NCI-H146 (cell line): ENCODE results near the gene SPOUT1.

Experiments used
- DNase-seq: peaks from one replicate; lab custom pipeline; 2025; lab: John Stamatoyannopoulos, UW

Gene SPOUT1

DNA sequence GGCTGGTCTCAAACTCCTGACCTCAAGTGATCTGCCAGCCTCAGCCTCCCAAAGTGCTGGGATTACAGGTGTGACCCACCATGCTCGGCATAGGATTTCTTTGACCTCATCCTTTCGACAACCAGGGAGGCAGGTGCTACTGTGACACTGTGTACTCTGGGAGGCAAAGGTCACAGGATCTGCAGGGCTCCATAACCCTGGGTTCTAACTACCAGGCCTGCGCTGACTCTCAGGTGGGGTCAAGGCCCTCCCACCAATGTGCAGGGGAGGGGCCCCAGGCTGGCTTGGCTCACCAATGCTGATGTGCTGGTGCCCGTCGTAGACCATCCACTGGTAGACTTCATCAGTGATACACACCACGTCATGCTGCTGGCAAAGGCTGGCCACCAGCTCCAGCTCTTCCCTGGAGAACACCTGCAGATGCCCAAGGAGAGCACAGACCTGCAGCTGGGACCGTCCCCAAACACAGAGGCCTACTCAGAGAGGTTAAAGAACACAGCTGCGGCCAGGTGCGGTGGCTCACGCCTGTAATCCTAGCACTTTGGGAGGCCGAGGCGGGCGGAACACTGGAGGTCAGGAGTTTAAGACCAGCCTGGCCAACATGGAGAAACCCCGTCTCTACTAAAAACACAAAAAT lies 7.0 kb upstream of the SPOUT1 start:
- no peak for DNase-seq

DNA sequence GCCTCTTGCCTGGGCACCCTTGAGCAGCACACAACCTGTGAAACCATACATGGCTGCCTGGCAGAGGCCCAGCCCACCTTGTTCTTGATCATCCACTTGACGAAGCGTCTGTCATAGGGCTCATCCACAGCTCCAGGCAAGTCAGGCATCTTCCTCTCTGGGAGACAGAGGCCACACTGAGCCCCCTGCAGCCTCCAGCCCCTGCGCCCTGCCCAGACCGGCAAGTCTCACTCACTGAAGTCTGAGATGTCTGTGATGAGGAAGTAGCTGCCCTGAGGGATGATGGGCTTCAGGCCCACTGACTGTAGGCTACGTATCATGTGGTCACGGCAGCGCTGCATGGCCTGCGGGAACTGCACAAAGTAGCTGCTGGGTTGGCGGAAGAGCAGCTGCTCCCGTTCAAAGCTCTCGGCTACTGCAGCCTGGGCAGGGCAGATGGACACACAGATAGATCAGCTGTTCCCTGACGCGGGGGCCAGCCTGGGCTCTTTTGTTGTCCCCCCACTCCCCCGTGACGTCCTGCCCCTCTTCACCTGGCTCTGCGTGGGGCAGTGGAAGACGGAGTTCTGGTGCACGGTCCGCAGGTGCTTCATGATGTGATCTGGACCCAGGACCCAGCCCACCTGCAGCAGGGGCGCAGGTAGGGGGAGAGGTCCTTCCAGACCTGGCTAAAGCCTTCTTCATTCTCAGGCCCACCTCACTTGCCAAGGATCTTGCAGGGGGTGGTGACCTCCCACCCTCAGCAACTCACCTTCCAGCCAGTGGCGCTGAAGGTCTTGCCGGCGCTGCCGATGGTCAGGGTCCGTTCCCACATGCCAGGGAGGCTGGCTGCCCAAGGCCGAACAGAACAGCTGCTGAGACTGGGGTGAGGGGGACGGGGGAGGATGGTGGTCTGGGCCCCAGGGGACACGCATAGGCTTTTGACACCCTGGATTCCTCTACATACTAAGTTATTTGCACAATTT lies 5.9 kb upstream of the SPOUT1 start:
- no peak for DNase-seq

DNA sequence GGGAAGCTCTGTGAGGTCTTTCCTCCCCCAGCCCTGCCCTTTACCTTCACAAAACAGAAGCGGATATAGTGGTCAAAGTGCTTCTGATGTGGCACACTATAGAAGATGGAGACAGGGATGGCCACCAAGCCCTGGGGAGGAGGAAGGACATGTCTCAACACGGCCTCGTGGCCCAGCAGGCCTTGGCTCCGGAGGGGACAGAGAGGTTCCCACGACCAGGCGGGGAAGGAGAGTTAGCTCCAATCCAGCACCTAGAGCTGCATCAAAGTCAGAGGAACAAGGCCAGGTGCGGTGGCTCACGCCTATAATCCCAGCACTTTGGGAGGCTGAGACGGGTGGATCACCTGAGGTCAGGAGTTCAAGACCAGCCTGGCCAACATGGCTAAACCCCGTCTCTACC lies 4.1 kb upstream of the SPOUT1 start:
- no peak for DNase-seq

DNA sequence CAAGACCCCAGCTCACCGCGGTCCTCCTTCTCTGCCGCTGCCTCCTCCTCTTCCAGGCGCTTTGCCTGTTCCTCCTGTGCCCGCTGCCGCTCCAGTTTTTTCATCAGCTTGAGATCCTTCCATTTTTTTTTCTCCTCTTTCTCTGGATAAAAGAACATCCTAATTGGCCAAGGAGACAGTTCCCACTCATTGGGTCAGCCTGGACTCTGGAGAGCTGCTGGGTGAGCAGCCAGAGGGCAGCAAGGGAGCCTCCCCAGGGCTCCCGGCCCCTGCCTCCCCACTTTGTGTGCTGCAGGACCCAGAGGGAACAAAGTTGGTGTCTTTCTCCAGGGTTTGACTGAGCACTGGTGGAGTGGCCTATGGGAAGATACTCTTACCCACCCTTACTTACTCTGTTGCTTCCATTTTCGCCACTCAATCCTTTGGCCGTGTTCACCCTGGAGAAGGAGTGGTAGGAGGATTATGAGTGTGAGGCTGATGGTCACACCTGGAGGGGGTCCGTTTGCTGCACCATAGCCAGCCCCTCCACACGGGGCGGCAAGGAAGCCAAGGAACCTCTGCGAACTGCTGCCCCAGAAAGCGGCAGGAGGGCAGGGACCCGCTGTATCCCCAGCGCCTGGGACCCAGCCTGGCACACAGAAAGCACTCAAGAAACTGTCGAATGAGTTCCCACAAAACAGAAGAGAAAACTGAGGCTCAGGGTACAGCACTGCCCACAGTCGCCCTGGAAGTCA lies 708 bp downstream of the SPOUT1 start:
- DNase-seq: no peak

DNA sequence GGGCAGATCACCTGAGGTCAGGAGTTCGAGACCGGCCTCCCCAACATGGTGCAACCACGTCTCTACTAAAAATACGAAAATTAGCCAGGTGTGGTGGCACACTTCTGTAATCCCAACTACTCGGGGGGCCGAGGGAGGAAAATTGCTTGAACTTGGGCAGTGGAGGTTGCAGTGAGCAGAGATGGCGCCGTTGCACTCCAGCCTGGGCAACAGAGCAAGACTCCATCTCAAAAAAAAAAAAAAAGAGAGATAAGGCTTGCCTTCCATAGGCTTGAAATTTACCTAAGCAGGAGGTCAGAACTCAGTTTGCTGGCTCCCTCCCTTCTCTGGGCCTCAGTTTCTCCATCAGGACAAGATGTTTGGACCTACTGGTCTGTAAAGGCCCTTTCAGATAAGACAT lies 1.3 kb downstream of the SPOUT1 start:
- no peak for DNase-seq

DNA sequence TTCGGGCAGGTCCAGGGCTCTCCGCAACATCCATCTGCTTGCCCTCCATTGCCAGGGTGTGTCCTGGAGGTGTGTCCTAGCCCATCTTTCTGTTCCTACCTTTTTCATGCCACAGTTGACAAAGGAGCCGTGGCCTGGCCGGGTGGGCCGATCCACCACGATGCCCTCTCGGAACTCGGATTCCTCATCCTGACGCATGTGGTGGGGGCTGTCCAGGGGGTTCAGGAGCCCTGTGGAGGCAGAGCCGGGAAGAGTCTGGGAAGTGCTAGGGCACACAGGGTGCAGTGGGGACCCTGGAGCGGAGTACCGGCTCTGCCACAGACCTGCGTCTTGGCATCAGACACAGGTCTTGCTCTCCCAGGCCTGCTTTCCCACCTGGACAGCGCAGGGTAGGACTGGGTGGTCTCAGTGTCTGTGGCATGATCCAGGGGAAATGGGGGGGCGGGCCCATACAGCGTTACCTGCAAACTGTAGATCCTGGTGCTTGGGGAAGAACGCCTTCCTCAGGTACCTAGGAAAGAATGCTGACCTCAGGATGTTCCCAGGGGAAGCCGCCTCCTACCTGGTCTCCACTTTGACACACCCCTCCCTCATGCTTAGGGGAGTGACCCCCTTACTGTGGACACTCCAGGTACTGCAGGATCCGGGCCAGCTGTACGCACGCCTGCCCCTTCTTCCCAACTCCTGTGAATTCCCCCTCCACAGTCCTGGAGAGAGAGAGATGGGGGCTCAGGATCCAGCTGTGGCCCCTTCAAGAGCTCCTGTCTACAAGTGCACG lies 3.5 kb downstream of the SPOUT1 start:
- no peak for DNase-seq

DNA sequence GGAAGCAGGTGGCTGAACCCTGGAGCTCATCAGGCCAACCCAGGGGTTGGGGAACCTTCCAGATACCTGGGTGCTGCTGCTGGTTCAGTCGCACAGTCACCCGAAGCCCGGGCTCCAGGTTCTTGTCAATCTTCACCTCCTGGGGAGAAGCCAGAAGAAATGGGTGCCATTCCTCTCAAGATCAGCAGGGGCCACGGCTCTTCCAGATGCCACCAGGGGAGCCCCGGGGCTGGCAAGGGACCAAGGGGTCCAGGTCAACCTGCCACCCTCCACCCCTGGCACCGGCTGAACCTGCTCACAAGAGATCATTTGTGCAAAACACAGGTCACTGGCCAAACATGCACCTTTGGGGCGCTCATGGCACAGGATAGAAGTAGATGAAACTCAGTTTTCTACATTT lies 4.7 kb downstream of the SPOUT1 start:
- DNase-seq: no peak

DNA sequence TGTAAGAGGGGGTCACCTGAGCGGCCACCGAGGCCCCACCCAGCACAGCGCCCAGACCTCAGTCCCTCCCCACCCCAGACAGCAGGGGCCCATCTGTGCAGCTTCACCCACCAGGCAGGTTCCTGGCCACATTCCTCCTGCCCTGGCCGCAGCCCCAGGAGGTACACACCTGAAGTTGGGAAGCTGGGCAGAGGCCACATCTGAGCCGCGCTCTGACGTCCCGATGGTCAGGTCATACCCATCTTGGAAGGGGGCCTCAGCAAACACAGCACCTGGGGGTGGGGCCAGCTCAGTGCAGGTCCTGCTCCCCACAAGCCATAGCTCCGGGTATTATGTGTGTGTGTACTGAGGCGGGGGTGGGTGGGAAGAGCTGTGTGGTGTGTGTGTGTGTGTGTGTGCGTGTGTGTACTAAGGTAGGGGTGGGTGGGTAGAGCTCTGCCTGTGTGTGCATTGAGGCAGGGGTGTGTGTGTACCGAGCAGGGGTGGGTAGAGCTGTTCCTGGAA lies 5.6 kb downstream of the SPOUT1 start:
- DNase-seq: no peak

DNA sequence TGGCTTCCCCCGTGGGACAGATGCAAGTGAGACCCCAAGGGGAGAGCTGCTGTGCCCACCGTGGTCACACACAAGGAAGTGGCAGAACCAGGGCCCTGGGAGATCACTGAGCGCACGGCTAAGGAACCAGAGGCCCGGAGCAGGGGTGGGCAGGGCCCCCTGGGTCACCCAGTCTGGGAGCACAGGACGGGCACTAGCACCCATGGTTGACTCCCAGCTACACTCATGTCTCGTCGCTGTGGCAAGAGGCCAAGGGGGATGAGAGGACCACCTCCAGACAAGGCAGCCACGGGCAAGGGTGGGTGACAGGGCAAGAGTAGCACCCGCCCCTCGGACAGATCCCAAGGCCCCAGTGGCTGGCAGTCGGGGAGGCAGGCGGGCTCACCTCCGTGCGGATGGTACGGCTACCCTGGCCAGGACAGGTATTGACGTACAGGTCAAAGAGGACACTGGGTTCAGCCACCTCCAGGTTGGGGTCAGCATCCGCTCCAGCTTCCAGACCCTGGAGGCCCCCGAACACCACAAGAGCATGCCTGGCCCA lies 6.2 kb downstream of the SPOUT1 start:
- no peak for DNase-seq

DNA sequence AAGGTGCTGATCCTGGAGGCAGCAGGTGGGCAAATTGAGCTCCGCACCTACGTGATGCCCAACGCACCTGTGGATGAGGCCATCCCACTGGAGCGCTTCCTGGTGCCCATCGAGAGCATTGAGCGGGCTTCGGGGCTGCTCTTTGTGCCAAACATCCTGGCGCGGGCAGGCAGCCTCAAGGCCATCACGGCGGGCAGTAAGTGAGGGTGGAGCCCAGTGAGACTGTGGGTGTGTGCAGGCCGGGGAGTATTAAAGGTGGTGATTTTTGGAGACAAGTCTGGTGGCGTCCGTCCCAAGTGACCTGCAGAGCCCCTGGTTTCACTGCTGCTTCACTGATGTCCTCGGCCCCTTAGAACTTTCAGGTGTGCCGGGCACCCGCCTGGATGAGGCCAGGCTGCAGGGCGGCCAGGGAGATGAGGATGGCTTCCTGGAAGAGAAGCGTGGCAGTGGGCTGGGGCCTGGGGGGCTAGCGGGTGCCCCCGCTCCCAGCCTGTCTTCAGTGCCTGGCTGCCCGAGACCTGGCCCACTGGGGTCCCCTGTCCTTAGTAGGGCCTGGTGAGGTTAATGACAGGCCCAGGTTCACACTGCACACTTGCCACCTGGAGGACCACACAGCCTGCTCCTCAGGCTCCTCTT lies 7.1 kb downstream of the SPOUT1 start:
- DNase-seq: no peak

DNA sequence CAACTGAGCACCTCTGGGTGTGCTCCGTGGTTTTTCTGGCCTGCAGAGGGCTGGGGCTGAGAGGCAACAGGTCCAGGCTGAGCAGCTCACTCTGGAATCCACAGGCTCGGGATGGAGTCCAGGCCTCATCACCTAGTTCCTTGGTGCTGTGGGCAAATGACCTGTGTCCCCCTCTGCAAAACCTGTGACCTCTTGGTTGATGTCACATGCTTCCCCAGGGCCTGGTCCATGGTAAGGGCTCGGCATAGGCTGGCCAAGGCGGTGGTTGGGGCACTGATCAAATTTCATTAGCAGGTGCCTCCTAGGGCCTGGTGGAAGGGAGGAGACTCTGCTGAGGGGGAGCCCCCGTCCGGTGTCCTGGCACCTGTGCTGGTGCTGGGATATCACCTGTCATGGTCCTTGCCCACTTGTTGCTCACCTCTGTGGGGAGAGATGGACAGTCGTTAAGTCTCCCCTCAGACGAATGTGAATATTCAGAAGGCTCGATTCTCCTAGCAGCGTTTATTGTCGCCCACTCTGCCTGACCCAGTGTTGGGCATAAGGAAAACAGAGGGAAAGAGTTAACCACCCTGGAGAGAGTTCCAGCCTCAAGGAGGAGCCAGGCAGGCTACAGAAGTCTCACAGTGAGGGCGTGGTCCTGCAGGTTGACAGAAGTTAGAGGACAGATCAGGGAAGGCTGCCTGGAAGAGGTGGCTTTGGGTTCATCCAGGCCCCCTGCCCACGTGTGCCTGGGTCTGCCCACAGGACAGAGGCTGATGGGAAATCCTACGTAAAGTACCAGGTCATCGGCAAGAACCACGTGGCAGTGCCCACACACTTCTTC lies 7.8 kb downstream of the SPOUT1 start:
- DNase-seq: no peak

DNA sequence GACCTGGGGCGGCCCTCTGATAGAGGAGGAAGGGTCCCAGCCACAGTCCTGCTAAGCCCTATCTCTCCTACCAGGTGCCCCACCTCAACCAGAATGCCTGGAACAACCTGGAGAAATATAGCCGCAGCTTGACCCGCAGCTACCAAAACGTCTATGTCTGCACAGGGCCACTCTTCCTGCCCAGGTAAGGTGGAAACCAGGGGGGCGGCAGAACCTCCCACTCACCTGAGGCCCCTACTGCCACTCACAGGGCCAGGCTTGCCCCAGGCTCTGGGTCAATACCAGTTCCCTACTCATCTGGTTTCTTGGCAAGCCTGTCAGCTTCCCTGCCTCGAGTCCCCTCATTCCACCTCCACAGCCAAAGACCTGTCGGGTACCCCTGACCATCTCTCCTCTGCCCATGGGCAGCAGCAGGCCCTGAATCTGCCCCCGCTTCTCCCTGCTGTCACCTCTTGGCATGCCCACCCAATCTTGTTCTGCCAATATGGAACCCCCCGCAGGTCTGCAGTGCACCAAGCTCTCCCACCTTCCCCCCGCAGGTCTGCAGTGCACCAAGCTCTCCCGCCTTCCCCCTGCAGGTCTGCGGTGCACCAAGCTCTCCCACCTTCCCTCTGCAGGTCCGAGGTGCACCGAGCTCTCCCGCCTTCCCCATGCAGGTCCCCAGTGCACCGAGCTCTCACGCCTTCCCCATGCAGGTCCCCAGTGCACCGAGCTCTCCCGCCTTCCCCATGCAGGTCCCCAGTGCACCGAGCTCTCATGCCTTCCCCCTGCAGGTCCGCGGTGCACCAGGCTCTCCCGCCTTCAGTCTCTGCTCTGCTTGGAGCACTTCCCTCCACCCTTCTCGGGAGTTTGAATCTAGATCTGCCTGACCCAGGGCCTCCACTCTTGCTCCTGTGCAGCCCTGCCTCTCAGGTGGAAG lies 8.7 kb downstream of the SPOUT1 start:
- DNase-seq: no peak

DNA sequence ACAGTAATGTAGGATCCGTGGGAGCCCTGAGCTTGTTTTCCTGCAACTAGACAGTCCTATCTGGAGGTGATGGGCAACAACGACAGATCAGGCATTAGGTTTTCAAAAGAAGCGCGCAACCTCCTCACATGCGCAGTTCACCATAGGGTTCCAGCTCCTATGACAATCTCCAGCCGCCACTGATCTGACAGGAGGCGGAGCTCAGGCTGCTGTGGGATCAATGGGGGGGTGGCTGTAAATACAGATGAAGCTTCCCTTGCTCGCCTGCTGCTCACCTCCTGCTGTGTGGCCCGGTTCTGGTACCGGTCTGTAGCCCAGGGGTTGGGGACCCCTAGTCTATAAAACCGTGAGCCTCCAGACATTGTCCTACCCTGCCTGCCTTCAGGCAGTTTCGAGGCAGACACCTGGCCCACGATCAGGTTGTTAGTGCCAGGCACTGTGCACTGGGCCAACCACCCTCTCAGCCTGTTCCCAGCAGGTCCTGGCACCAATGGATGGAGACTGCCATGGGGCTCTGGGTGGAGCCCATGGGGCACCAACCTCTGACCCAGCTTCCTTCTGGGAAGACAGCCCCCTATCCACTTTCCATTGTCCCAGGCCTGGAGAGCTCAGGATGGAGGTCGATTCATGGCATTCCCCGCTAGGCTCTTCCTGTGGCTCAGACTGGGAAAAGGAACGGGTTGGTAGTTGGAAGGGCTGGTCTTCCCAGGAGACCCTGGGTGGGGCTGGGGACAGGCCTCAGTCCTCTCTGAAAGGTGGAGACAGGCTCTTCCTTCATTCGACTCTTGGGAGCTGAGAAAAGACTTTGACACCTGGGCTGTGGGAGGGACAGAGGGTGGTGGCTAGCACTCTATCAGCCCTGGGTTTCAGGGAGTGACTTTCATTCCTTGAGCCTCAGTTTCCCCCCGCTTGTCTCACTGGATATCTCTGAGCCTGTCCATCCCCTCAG lies 9.6 kb downstream of the SPOUT1 start:
- peak; percentile 9 for DNase-seq

DNA sequence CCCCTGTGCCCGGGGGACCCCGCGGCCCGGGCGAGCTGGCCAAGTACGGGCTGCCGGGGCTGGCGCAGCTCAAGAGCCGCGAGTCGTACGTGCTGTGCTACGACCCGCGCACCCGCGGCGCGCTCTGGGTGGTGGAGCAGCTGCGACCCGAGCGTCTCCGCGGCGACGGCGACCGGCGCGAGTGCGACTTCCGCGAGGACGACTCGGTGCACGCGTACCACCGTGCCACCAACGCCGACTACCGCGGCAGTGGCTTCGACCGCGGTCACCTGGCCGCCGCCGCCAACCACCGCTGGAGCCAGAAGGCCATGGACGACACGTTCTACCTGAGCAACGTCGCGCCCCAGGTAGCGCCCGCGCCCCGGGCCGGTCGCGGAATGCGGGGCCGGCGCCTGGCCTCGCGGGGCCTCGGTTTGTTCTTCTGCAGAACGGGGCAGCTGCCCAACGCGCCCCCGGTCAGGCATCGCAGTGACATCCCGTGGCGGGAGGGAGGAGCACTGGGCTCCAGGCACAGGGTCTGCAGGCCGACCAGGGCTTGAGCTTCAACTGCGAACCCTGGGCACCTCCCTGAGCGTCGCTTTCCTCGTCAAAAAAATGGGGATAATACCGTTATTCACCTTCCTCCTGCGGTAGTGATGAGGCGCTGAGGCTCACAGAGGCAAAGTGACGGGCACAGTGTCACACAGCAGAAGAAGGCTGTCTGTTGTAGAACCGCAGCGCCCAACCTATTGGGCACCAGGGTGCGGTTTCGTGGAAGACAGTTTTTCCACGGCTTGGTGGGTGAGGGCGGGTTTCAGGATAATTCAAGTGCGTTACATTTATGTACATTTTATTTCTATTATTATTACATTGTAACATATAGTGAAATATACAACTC lies 10.5 kb downstream of the SPOUT1 start:
- peak; percentile 27 for DNase-seq

DNA sequence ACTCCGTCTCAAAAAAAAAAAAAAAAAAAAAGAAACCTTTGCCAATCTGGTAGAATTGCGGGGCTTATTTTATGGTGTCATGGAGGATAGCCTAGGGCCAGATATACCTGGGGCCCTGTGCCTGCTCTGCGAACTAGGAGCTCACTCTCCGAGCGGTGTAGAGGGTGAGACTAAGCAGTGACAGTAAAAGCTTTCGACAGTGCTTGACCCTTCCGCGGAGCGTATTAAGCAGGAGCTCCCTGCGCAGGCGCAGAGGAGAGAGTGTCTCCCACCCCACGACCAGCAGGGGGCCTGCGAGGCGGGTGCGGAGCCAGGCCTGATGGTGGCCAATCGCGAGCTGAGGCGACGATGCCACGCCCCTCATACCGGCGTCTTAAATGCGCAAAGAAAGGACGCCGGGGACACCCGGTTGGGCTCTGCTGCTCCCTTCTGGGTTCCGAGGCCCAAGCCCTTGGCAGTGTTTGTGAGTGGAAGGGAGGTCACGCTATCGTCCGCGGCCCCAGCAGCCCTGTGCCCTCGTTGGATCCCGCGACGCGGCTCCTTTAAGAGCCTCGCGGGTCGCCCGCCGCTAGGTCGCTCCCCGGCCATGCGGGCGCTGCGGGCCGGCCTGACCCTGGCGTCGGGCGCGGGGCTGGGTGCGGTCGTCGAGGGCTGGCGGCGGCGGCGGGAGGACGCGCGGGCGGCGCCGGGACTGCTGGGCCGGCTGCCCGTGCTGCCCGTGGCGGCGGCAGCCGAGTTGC lies 11.3 kb downstream of the SPOUT1 start, which contains the start of gene ENDOG:
TSS of gene ENDOG (plus strand) at position 402 of the 740 bp plus-strand sequence. CDS start at position 587, 185 bp downstream.
- DNase-seq: peak; percentile 97

DNA sequence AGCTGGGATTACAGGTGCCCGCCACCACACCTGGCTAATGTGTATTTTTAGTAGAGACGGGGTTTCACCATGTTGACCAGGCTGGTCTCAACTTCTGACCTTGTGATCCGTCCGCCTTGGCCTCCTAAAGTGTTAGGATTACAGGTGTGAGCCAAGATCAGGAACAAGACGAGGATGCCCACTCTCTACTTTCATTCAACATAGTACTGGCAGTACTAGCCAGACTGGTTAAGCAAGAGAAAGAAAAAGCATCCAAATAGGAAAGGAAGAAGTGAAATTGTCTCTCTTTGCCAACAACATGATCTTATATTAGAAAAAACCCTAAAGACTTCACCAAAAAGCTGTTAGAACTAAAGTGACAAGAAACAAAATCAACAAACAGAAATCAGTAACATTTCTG lies 18.7 kb downstream of the SPOUT1 start:
- no peak for DNase-seq
